CD14-positive monocyte (primary cell): ENCODE results near the gene RXFP2. TPM values are rescaled to one million over a fixed set of nuclear protein-coding genes. Genes with fewer than 3 reads are reported as not detected.

Experiments used
- DNase-seq, 3 donors: peaks; one replicate each; pipeline ENCODE4 v3.0.0-alpha.2; 2011 to 2022
- H2AFZ ChIP-seq: 2 replicates; pipeline ENCODE4 v1.6.0; 2012; ENCODE audit warnings: mild to moderate bottlenecking, low read depth, low read length, inconsistent platforms; ENCODE audit not compliant: insufficient read depth, poor library complexity, severe bottlenecking
- H3K27ac ChIP-seq, 2 donors: 1 replicate in 1 of 2; 2 replicates in 1 of 2; pipeline ENCODE4 v1.5.1; 2012 to 2013; ENCODE audit warnings: low read length in 2 of 2, control low read depth in 1 of 2, inconsistent platforms in 1 of 2, low read depth in 1 of 2, mild to moderate bottlenecking in 1 of 2
- H3K27me3 ChIP-seq, 2 donors: one replicate each; pipeline versions ENCODE4 v1.6.0 to v1.6.1; 2011 to 2013; ENCODE audit warnings: low read length in 2 of 2; ENCODE audit not compliant: control insufficient read depth in 2 of 2, insufficient read depth in 2 of 2
- H3K36me3 ChIP-seq, 2 donors: replicated peaks in 1 of 2; 1 replicate in 1 of 2; 2 replicates in 1 of 2; pipeline versions ENCODE4 v1.5.1 to v1.6.1; 2012 to 2013; ENCODE audit warnings: low read length in 2 of 2, control low read depth in 1 of 2, inconsistent platforms in 1 of 2, mild to moderate bottlenecking in 1 of 2; ENCODE audit not compliant: insufficient read depth in 2 of 2, control insufficient read depth in 1 of 2
- H3K4me1 ChIP-seq, 2 donors: 1 replicate in 1 of 2; 2 replicates in 1 of 2; pipeline versions ENCODE4 v1.5.1 to v1.6.1; 2012 to 2013; ENCODE audit warnings: low read length in 2 of 2, control low read depth in 1 of 2, inconsistent platforms in 1 of 2, mild to moderate bottlenecking in 1 of 2, moderate library complexity in 1 of 2; ENCODE audit not compliant: insufficient read depth in 2 of 2, control insufficient read depth in 1 of 2
- H3K4me2 ChIP-seq: replicated peaks from 2 replicates; pipeline ENCODE3; 2012; ENCODE audit warnings: low read length, moderate library complexity, mild to moderate bottlenecking; ENCODE audit not compliant: poor library complexity, severe bottlenecking; ENCODE audit errors: extremely low read depth
- H3K4me3 ChIP-seq, 3 experiments: fragments of 200-600 bp in 1 of 3; sonication (generic) in 1 of 3; replicated peaks in 1 of 3; 1 replicate in 2 of 3; 2 replicates in 1 of 3; pipeline ENCODE4 v1.5.1; 2011 to 2013; ENCODE audit warnings: low read length in 3 of 3, mild to moderate bottlenecking in 3 of 3, control low read depth in 2 of 3, low read depth in 2 of 3, inconsistent platforms in 1 of 3, moderate library complexity in 1 of 3
- H3K79me2 ChIP-seq: 2 replicates; pipeline ENCODE4 v1.6.0; 2012; ENCODE audit warnings: mild to moderate bottlenecking, control low read depth, inconsistent platforms, low read length, moderate library complexity; ENCODE audit not compliant: insufficient read depth
- H3K9ac ChIP-seq: 2 replicates; pipeline ENCODE4 v1.6.0; 2017; ENCODE audit warnings: low read length, mild to moderate bottlenecking; ENCODE audit not compliant: insufficient read depth, poor library complexity, severe bottlenecking
- H3K9me3 ChIP-seq, 2 donors: replicated peaks in 1 of 2; 1 replicate in 1 of 2; 2 replicates in 1 of 2; pipeline versions ENCODE4 v1.5.1 to v1.6.1; 2012 to 2013; ENCODE audit warnings: low read length in 2 of 2, control low read depth in 1 of 2; ENCODE audit not compliant: control insufficient read depth in 1 of 2, insufficient read depth in 1 of 2
- H4K20me1 ChIP-seq: 2 replicates; pipeline ENCODE4 v1.6.0; 2012; ENCODE audit warnings: mild to moderate bottlenecking, low read length, control low read depth, moderate library complexity; ENCODE audit not compliant: insufficient read depth
- H3K27ac Mint-ChIP-seq, 7 donors: one replicate each; pipeline ENCODE4 v1.8.0; 2020; ENCODE audit warnings: mild to moderate bottlenecking in 7 of 7, mixed read lengths in 7 of 7, moderate library complexity in 6 of 7, inconsistent platforms in 2 of 7
- H3K27me3 Mint-ChIP-seq, 3 donors: one replicate each; pipeline ENCODE4 v1.8.0; 2021 to 2022; ENCODE audit warnings: low read depth in 3 of 3, mild to moderate bottlenecking in 3 of 3, mixed read lengths in 3 of 3, moderate library complexity in 3 of 3, inconsistent platforms in 1 of 3
- H3K36me3 Mint-ChIP-seq, 2 donors: one replicate each; pipeline ENCODE4 v1.8.0; 2020; ENCODE audit warnings: mixed read lengths in 2 of 2, inconsistent platforms in 1 of 2, mild to moderate bottlenecking in 1 of 2
- H3K4me1 Mint-ChIP-seq: one replicate; pipeline ENCODE4 v1.8.0; 2020; ENCODE audit warnings: mild to moderate bottlenecking, mixed read lengths
- H3K4me3 Mint-ChIP-seq, 2 donors: one replicate each; pipeline ENCODE4 v1.8.0; 2020; ENCODE audit warnings: mild to moderate bottlenecking in 2 of 2, mixed read lengths in 2 of 2, moderate library complexity in 1 of 2
- H3K9me3 Mint-ChIP-seq, 7 donors: one replicate each; pipeline ENCODE4 v1.8.0; 2020 to 2022; ENCODE audit warnings: mixed read lengths in 7 of 7, mild to moderate bottlenecking in 6 of 7, moderate library complexity in 6 of 7, inconsistent platforms in 2 of 7
- CTCF ChIP-seq: fragments of 200-600 bp; IDR thresholded peaks from one replicate; pipeline ENCODE4 v1.8.0; 2022; ENCODE audit warnings: antibody characterized with exemption, mild to moderate bottlenecking
- WGBS: methylation state at CpG from one replicate; pipeline ENCODE4 v1.1.5; 2013; ENCODE audit warnings: missing lambda C conversion rate; ENCODE audit not compliant: insufficient coverage; 5-methylcytosine and 5-hydroxymethylcytosine counted together
- intact Hi-C, 2 donors: fragments of 100-400 bp; cut with micrococcal nuclease; formaldehyde crosslinking; loops; one replicate each; pipeline versions ENCODE4 v1.15.0 to v1.15.1; 2023
- polyA plus RNA-seq, 3 donors: library from polyadenylated mRNA; depleted of rRNA in 1 of 3; unstranded in 2 of 3; stranded (reverse) in 1 of 3; fragments of 300-500 nt in 2 of 3; fragments of >200 nt in 1 of 3; fragmentation: Illumina TruSeq in 2 of 3; gene quantifications; 1 replicate in 2 of 3; 2 replicates in 1 of 3; pipeline ENCODE4 v1.2.3, GENCODE V29; 2012 to 2021

RXFP2 gene
- polyA plus RNA-seq, 3 donors = 0.38 to 0.69 TPM; not detected in 1

DNA sequence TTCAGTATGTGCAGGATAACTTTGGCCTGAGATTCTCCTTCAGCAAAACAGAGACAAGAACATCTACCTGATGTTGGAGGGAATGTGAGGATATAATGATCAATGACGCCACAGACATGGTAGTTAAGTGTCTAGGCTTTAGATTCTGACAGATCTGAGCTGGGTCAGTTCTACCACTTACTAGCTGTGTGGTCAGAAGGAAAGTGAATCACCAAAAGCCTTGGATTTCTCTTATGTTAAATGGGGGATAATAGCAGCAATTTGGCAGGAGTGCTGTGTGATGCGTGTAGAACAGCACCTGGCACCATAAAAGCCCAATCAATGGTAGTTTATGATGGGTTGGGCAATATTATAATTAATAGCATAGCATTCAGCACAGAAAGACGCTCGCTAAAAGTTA, 41.7 kb downstream of the RXFP2 start:
- Histone ChIP-seq H4K20me1 (no peaks in the 10 kb centered on the region), H3K4me3 (no peak overlapping the region), H3K9me3 (no peaks in the 10 kb centered on the region), H3K79me2 (no peaks in the 10 kb centered on the region), H3K4me1 (no peaks in the 10 kb centered on the region), H3K9ac (no peak overlapping the region), H3K36me3 (peaks cover 0 to 5% of the 10 kb centered on the region in 2 donors), H2AFZ (no peak overlapping the region), H3K4me2 (no peak overlapping the region), H3K27me3 (no peaks in the 10 kb centered on the region), H3K27ac (no peak overlapping the region)
- no peak for TF ChIP-seq CTCF
- 100% methylated on average over 1 of the region's 4 CpGs for WGBS
- Mint-ChIP-seq H3K36me3 (peaks cover 36 to 39% of the 10 kb centered on the region in 2 donors), H3K9me3 (peaks cover 0 to 2% (median 0%) of the 10 kb centered on the region in 7 donors), H3K4me1 (peaks cover 11% of the 10 kb centered on the region), H3K27ac (no peak overlapping the region), H3K27me3 (peaks cover 0 to 2% (median 0%) of the 10 kb centered on the region in 3 donors), H3K4me3 (no peak overlapping the region)
- DNase-seq = no peak
- intact Hi-C loops = no loop called here

- DNase-seq = peak in 1 of 3 donors; percentile 33
- Mint-ChIP-seq H3K27ac (no peak overlapping the region), H3K4me3 (no peak overlapping the region), H3K36me3 (peaks cover 29 to 34% of the 10 kb centered on the region in 2 donors), H3K9me3 (peaks cover 2 to 9% (median 5%) of the 10 kb centered on the region in 7 donors), H3K27me3 (peaks cover 0 to 2% (median 0%) of the 10 kb centered on the region in 3 donors), H3K4me1 (peaks cover 21% of the 10 kb centered on the region)
- Histone ChIP-seq H3K9me3 (peaks cover 0 to 6% of the 10 kb centered on the region in 2 donors), H3K79me2 (peaks cover 3% of the 10 kb centered on the region), H2AFZ (no peak overlapping the region), H4K20me1 (no peaks in the 10 kb centered on the region), H3K9ac (no peak overlapping the region), H3K4me2 (no peak overlapping the region), H3K27ac (no peak overlapping the region), H3K4me1 (peaks cover 0 to 6% of the 10 kb centered on the region in 2 donors), H3K4me3 (no peak overlapping the region), H3K27me3 (no peaks in the 10 kb centered on the region), H3K36me3 (no peaks in the 10 kb centered on the region)
- intact Hi-C loops = no loop called here
- WGBS = 52% methylated on average over 4 of the region's 7 CpGs
- no peak for TF ChIP-seq CTCF
Observed at GRCh38 chr13:31786011-31786410, 46.7 kb downstream of the RXFP2 start.
